22Rv1 (cell line): ENCODE results near the gene LSAMP.

Experiments used
- H3K27ac ChIP-seq: fragments of 450-650 bp; 2 replicates; pipeline ENCODE4 v1.5.1; 2017
- CTCF ChIP-seq: fragments of 450-650 bp; IDR thresholded peaks from 2 replicates; pipeline ENCODE4 v1.5.1; 2017; ENCODE audit warnings: mild to moderate bottlenecking
- ZFX ChIP-seq: fragments of 450-650 bp; IDR thresholded peaks from 2 replicates; pipeline ENCODE4 v1.6.1; 2017; ENCODE audit warnings: antibody characterized with exemption, borderline replicate concordance

LSAMP gene

GRCh38 chr3:116048991-116049390 is 396.3 kb downstream of the LSAMP start:
- TF ChIP-seq ZFX: no peak
- TF ChIP-seq CTCF: no peak

GRCh38 chr3:116046350-116046749 is 398.9 kb downstream of the LSAMP start:
- H3K27ac ChIP-seq: no peak overlapping the region
- no peak for TF ChIP-seq CTCF
- no peak for TF ChIP-seq ZFX

More at GRCh38 chr3:116048991-116049390, 396.3 kb downstream of the LSAMP start:
- H3K27ac ChIP-seq: no peak overlapping the region

DNA sequence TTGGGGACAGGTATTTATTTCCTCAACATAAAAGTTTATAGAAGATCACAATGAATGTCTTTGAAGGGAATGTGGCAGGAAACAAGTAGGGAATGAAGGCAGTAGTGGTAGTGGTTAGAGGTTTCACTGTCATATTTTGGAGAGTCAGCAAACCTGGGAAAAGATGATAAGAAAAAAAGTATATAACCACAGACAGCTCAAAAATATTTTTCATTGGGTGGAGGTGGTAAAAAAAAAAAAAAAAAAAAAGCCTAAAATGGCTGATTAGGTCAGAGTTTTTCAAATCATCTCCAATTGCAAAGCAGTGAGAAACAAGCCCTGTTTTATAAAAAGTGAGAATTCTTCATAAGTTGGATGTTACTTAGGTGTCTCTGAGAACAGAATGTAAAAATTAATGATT is 400.0 kb downstream of the LSAMP start:
- no peak for TF ChIP-seq CTCF
- no peak for TF ChIP-seq ZFX

DNA sequence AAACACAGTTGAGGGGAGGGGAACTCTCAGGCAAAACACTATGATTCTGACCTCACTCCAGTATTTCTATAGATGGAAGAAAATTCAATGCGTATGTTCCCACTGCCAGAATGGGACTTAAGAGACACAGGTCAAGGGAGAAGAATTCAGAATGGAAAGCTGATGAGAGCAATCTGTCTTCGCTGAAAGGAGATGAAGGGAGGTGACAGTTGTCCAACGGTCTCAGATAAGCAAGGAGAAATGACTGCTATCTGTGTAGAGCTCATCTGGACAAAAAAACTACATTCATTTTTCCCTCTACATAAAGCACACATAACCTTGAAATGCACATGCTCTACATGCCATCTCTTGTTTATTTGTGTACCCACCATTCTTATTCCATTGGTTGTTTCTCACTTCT is 405.1 kb downstream of the LSAMP start:
- no peak overlapping the region for H3K27ac ChIP-seq
- TF ChIP-seq ZFX: no peak

More for the DNA sequence above, 400.0 kb downstream of the LSAMP start:
- no peak overlapping the region for H3K27ac ChIP-seq

- no peak for TF ChIP-seq ZFX
- no peak for TF ChIP-seq CTCF
- H3K27ac ChIP-seq: no peak overlapping the region
Observed at GRCh38 chr3:116039651-116039985, 405.7 kb downstream of the LSAMP start.

GRCh38 chr3:116038968-116039650 is 406.2 kb downstream of the LSAMP start:
- no peak for TF ChIP-seq ZFX
- H3K27ac ChIP-seq: no peak overlapping the region

GRCh38 chr3:116037954-116038911 is 407.1 kb downstream of the LSAMP start:
- no peak for TF ChIP-seq CTCF
- no peak for TF ChIP-seq ZFX
- no peak overlapping the region for H3K27ac ChIP-seq

DNA sequence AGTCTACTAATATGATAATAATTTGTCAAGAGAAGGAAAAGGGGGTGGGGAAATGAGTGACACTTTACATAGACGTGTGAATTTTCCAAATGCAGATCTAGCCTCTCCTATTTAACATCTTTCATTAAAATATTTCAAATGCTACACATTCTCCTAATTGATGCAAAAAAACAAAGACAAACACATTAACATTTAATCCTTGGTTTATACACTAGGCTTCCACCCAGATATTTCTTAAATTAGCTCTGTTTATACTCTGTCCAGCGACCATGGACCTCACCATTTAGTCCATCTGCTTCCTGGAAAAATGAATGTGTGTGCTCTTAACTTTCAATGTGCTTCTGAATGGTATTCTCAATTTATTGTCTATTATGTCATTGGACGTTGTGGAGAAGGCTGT is 409.9 kb downstream of the LSAMP start:
- TF ChIP-seq ZFX (no peak), CTCF (no peak)
- H3K27ac ChIP-seq: no peak overlapping the region
